ENCODE measurements around the gene CXorf49. TPM values are rescaled to one million over a fixed set of nuclear protein-coding genes. Genes with fewer than 3 reads are reported as not detected.
"Not testable (repeated sequence)": the region's sequence is repeated elsewhere in the genome, so short reads cannot be mapped to it uniquely, and the experiment has no call there.

Gene CXorf49
- total RNA-seq = not detected in 2 replicates

- intact Hi-C loops (cut with micrococcal nuclease); H3K9me3 Mint-ChIP-seq; DNase-seq (ENCODE audit: low spot score); H3K27ac Mint-ChIP-seq; H3K27me3 Mint-ChIP-seq (ENCODE audit: insufficient read depth); H3K4me1 Mint-ChIP-seq (ENCODE audit: low read depth); H3K36me3 Mint-ChIP-seq (ENCODE audit: low read depth); H3K4me3 Mint-ChIP-seq: not testable (repeated sequence)
Observed at GRCh38 chrX:71718185-71718584, at the start of gene CXorf49. CXorf49 (minus strand) TSS chrX:71718285; CDS start chrX:71718151, 134 bp downstream.

GRCh38 chrX:71767134-71767533 is 49.0 kb upstream of the CXorf49 start:
- H3K9me3 Mint-ChIP-seq; H3K36me3 Mint-ChIP-seq (ENCODE audit: low read depth); H3K27me3 Mint-ChIP-seq (ENCODE audit: insufficient read depth); H3K4me1 Mint-ChIP-seq (ENCODE audit: low read depth); H3K4me3 Mint-ChIP-seq; DNase-seq (ENCODE audit: low spot score); H3K27ac Mint-ChIP-seq; intact Hi-C loops (cut with micrococcal nuclease): not testable (repeated sequence)

- intact Hi-C loops (cut with micrococcal nuclease); H3K4me1 Mint-ChIP-seq (ENCODE audit: low read depth); H3K27ac Mint-ChIP-seq; H3K9me3 Mint-ChIP-seq; DNase-seq (ENCODE audit: low spot score); H3K27me3 Mint-ChIP-seq (ENCODE audit: insufficient read depth); H3K36me3 Mint-ChIP-seq (ENCODE audit: low read depth); H3K4me3 Mint-ChIP-seq: not testable (repeated sequence)
Observed at GRCh38 chrX:71765613-71766012, 47.5 kb upstream of the CXorf49 start.

DNA sequence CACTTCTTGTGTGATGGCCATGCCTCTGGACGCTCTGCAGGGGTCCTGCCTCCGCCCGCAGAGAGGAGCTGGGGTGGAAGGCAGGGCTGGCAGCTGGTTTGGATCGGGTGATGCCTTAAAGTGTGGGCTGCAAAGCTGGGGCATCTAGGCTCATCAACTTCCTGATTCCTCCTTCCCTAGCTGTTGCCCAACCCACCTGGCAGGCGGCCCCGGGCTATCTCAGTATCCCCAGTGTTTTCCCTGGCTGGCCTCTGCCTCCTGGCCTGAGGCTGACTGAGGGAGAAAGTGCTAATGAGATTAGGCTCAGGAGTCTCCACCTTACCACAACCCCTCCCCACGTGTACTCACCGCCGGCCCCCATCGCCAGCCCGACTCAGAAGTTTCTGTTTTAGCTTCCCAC is 46.7 kb upstream of the CXorf49 start:
- intact Hi-C loops (cut with micrococcal nuclease); H3K27ac Mint-ChIP-seq; H3K27me3 Mint-ChIP-seq (ENCODE audit: insufficient read depth); H3K36me3 Mint-ChIP-seq (ENCODE audit: low read depth); DNase-seq (ENCODE audit: low spot score); H3K4me1 Mint-ChIP-seq (ENCODE audit: low read depth); H3K9me3 Mint-ChIP-seq; H3K4me3 Mint-ChIP-seq: not testable (repeated sequence)

GRCh38 chrX:71763049-71763448 is 45.0 kb upstream of the CXorf49 start, which contains the start of gene CXorf49B:
CXorf49B (plus strand) TSS chrX:71763349; CDS start chrX:71763424, 75 bp downstream.
- H3K27me3 Mint-ChIP-seq (ENCODE audit: insufficient read depth); H3K4me1 Mint-ChIP-seq (ENCODE audit: low read depth); H3K9me3 Mint-ChIP-seq; DNase-seq (ENCODE audit: low spot score); H3K27ac Mint-ChIP-seq; H3K36me3 Mint-ChIP-seq (ENCODE audit: low read depth); H3K4me3 Mint-ChIP-seq; intact Hi-C loops (cut with micrococcal nuclease): not testable (repeated sequence)

GRCh38 chrX:71760688-71761281 is 42.7 kb upstream of the CXorf49 start:
- intact Hi-C loops (cut with micrococcal nuclease); H3K36me3 Mint-ChIP-seq (ENCODE audit: low read depth); H3K27me3 Mint-ChIP-seq (ENCODE audit: insufficient read depth): not testable (repeated sequence)

GRCh38 chrX:71720289-71720886 is 2.3 kb upstream of the CXorf49 start:
- H3K36me3 Mint-ChIP-seq (ENCODE audit: low read depth); intact Hi-C loops (cut with micrococcal nuclease); H3K4me1 Mint-ChIP-seq (ENCODE audit: low read depth); DNase-seq (ENCODE audit: low spot score); H3K9me3 Mint-ChIP-seq; H3K27me3 Mint-ChIP-seq (ENCODE audit: insufficient read depth); H3K4me3 Mint-ChIP-seq; H3K27ac Mint-ChIP-seq: not testable (repeated sequence)

More at GRCh38 chrX:71760688-71761281, 42.7 kb upstream of the CXorf49 start:
- DNase-seq (ENCODE audit: low spot score); H3K9me3 Mint-ChIP-seq; H3K27ac Mint-ChIP-seq; H3K4me1 Mint-ChIP-seq (ENCODE audit: low read depth); H3K4me3 Mint-ChIP-seq: not testable (repeated sequence)

DNA sequence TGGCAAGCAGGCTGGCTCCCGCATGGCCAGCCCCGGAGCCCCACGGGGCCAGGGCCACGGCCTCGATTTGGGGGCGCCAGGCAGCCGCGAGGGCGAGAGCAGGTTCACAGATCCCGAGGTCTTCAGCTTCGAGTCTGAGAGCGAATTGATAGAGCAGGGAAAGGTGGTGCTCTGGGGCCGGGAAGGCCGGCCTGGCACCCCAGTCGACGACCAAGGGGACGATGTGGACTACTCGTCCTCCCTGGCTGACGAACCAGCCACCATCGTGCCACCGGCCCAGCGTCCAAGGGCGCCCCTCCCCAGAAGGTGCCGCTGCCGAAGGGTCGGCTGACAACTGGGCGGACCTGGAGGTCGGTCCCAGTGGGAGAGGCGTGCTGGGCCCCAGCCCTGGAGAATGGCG is 1.1 kb upstream of the CXorf49 start:
- not testable (repeated sequence) for DNase-seq (ENCODE audit: low spot score); H3K27ac Mint-ChIP-seq; H3K9me3 Mint-ChIP-seq

DNA sequence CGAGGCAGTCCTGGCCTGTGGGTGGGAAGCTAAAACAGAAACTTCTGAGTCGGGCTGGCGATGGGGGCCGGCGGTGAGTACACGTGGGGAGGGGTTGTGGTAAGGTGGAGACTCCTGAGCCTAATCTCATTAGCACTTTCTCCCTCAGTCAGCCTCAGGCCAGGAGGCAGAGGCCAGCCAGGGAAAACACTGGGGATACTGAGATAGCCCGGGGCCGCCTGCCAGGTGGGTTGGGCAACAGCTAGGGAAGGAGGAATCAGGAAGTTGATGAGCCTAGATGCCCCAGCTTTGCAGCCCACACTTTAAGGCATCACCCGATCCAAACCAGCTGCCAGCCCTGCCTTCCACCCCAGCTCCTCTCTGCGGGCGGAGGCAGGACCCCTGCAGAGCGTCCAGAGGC is 1.8 kb downstream of the CXorf49 start:
- H3K27ac Mint-ChIP-seq; intact Hi-C loops (cut with micrococcal nuclease); DNase-seq (ENCODE audit: low spot score); H3K27me3 Mint-ChIP-seq (ENCODE audit: insufficient read depth); H3K4me3 Mint-ChIP-seq; H3K4me1 Mint-ChIP-seq (ENCODE audit: low read depth); H3K9me3 Mint-ChIP-seq; H3K36me3 Mint-ChIP-seq (ENCODE audit: low read depth): not testable (repeated sequence)

More for the DNA sequence above, 1.1 kb upstream of the CXorf49 start:
- H3K36me3 Mint-ChIP-seq (ENCODE audit: low read depth); H3K27me3 Mint-ChIP-seq (ENCODE audit: insufficient read depth); H3K4me3 Mint-ChIP-seq; intact Hi-C loops (cut with micrococcal nuclease); H3K4me1 Mint-ChIP-seq (ENCODE audit: low read depth): not testable (repeated sequence)

GRCh38 chrX:71715551-71715950 is 2.5 kb downstream of the CXorf49 start:
- H3K27ac Mint-ChIP-seq; intact Hi-C loops (cut with micrococcal nuclease); H3K4me3 Mint-ChIP-seq; H3K9me3 Mint-ChIP-seq; H3K36me3 Mint-ChIP-seq (ENCODE audit: low read depth); DNase-seq (ENCODE audit: low spot score); H3K4me1 Mint-ChIP-seq (ENCODE audit: low read depth); H3K27me3 Mint-ChIP-seq (ENCODE audit: insufficient read depth): not testable (repeated sequence)

DNA sequence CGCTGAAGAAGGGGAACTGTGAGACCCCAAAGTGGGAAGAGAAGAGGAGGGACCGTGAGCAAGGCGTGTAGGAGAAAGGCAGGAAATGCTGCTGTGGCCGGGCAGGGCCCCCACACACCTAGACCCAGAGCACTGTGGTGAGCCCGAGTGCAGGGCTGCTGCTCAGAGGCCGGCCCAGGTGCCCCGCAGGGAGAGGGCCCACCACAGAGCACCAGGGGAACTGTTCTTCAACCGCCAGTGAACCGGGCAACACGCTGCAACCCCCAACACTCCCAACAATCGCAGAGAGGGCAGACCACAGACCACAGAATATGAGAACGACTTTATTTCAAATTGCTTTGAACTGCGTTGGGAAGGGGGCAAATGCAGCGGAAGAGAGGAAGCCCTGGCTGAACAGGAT is 4.0 kb downstream of the CXorf49 start:
- H3K27me3 Mint-ChIP-seq (ENCODE audit: insufficient read depth); H3K4me3 Mint-ChIP-seq; H3K27ac Mint-ChIP-seq; H3K36me3 Mint-ChIP-seq (ENCODE audit: low read depth); intact Hi-C loops (cut with micrococcal nuclease); DNase-seq (ENCODE audit: low spot score); H3K9me3 Mint-ChIP-seq; H3K4me1 Mint-ChIP-seq (ENCODE audit: low read depth): not testable (repeated sequence)

DNA sequence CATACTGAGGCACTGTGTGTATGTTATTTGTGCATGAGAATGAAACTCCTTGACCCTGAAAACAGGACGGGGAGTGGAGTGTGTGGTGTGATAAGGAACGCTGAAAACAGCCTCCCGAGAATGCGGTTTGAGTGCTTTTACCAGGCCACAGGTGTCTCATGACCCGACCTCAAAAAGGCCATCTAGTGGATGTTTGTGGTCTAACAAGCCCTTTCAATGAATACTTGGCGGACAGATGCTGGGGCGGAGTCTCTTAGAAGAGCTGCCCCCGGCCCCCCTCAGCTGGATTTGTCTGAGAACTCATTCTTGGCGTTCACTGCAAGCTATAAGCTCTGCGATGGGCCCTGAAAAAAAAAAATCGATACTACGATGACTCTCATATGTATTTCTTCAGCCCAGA is 15.2 kb downstream of the CXorf49 start:
- H3K27me3 Mint-ChIP-seq (ENCODE audit: insufficient read depth); H3K27ac Mint-ChIP-seq; intact Hi-C loops (cut with micrococcal nuclease); H3K36me3 Mint-ChIP-seq (ENCODE audit: low read depth); H3K9me3 Mint-ChIP-seq; DNase-seq (ENCODE audit: low spot score); H3K4me1 Mint-ChIP-seq (ENCODE audit: low read depth); H3K4me3 Mint-ChIP-seq: not testable (repeated sequence)

DNA sequence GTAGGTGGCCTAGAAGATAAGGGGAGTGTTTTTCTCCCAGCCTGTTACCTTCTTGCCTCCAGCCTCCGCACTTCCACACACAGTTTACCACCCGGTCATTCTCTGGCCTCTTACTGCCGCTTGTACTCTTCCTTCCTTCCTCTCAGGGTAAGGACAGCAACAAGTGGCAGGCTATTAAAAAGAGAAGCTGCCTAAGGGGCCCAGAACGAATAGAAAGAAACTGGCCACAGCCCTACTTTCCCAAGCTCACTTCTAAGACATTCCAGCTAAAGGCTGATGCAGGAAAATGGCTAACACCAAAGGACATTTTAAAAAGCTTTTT is 19.1 kb downstream of the CXorf49 start:
- H3K27ac Mint-ChIP-seq; H3K36me3 Mint-ChIP-seq (ENCODE audit: low read depth); DNase-seq (ENCODE audit: low spot score); H3K9me3 Mint-ChIP-seq; H3K4me1 Mint-ChIP-seq (ENCODE audit: low read depth); intact Hi-C loops (cut with micrococcal nuclease); H3K4me3 Mint-ChIP-seq; H3K27me3 Mint-ChIP-seq (ENCODE audit: insufficient read depth): not testable (repeated sequence)
